T-helper 1 cell treated with Interleukin-12 subunit alpha and Interleukin-12 subunit beta and Interleukin-4 antibody, amounts not matched to agents 30 μg/mL and 1 μg/mL, for 36 hours (primary cell): ENCODE measurements around the gene PTPRJ.

Experiments
- H3K27ac Mint-ChIP-seq: one replicate; pipeline ENCODE4 v1.8.0; 2021; ENCODE audit warnings: mild to moderate bottlenecking, mixed read lengths
- H3K27me3 Mint-ChIP-seq: one replicate; pipeline ENCODE4 v1.8.0; 2021; ENCODE audit warnings: low read depth, mixed read lengths
- H3K36me3 Mint-ChIP-seq: one replicate; pipeline ENCODE4 v1.8.0; 2021; ENCODE audit warnings: low read depth, mixed read lengths
- H3K4me1 Mint-ChIP-seq: one replicate; pipeline ENCODE4 v1.8.0; 2021; ENCODE audit warnings: low read depth, mixed read lengths
- H3K4me3 Mint-ChIP-seq: one replicate; pipeline ENCODE4 v1.8.0; 2021; ENCODE audit warnings: mild to moderate bottlenecking, moderate library complexity, mixed read lengths
- H3K9me3 Mint-ChIP-seq: one replicate; pipeline ENCODE4 v1.8.0; 2021; ENCODE audit warnings: mixed read lengths

PTPRJ gene

GRCh38 chr11:48056325-48057183 lies 76.2 kb downstream of the PTPRJ start:
- H3K27me3 Mint-ChIP-seq = no peaks in the 10 kb centered on the region
- H3K27ac Mint-ChIP-seq = peak overlapping the region; percentile 87
- peaks cover 23% of the 10 kb centered on the region for H3K36me3 Mint-ChIP-seq
- no peaks in the 10 kb centered on the region for H3K9me3 Mint-ChIP-seq
- H3K4me3 Mint-ChIP-seq = peak overlapping the region; percentile 70
- H3K4me1 Mint-ChIP-seq = peaks cover 83% of the 10 kb centered on the region

- peak overlapping the region; percentile 70 for H3K4me3 Mint-ChIP-seq
- peaks cover 12% of the 10 kb centered on the region for H3K36me3 Mint-ChIP-seq
- peaks cover 78% of the 10 kb centered on the region for H3K4me1 Mint-ChIP-seq
These were observed 77.7 kb downstream of the PTPRJ start for GRCh38 chr11:48058064-48058463.

GRCh38 chr11:48058788-48059187 lies 78.4 kb downstream of the PTPRJ start:
- Mint-ChIP-seq H3K27ac (peak overlapping the region; percentile 87), H3K27me3 (no peaks in the 10 kb centered on the region), H3K4me1 (peaks cover 83% of the 10 kb centered on the region), H3K9me3 (no peaks in the 10 kb centered on the region), H3K36me3 (peaks cover 15% of the 10 kb centered on the region), H3K4me3 (peak overlapping the region; percentile 70)

More at GRCh38 chr11:48058064-48058463, 77.7 kb downstream of the PTPRJ start:
- no peaks in the 10 kb centered on the region for H3K27me3 Mint-ChIP-seq
- H3K9me3 Mint-ChIP-seq = no peaks in the 10 kb centered on the region
- peak overlapping the region; percentile 87 for H3K27ac Mint-ChIP-seq

GRCh38 chr11:48062649-48063048 lies 82.3 kb downstream of the PTPRJ start:
- no peaks in the 10 kb centered on the region for H3K27me3 Mint-ChIP-seq
- peaks cover 14% of the 10 kb centered on the region for H3K36me3 Mint-ChIP-seq
- H3K9me3 Mint-ChIP-seq = no peaks in the 10 kb centered on the region
- H3K4me1 Mint-ChIP-seq = peaks cover 67% of the 10 kb centered on the region
- H3K4me3 Mint-ChIP-seq = no peak overlapping the region
- no peak overlapping the region for H3K27ac Mint-ChIP-seq

GRCh38 chr11:48063424-48063978 lies 83.1 kb downstream of the PTPRJ start:
- Mint-ChIP-seq H3K4me3 (no peak overlapping the region), H3K27me3 (no peaks in the 10 kb centered on the region), H3K36me3 (peaks cover 15% of the 10 kb centered on the region), H3K27ac (peak overlapping the region; percentile 57), H3K4me1 (peaks cover 64% of the 10 kb centered on the region), H3K9me3 (no peaks in the 10 kb centered on the region)

GRCh38 chr11:48064306-48064705 lies 83.9 kb downstream of the PTPRJ start:
- Mint-ChIP-seq H3K36me3 (peaks cover 19% of the 10 kb centered on the region), H3K9me3 (no peaks in the 10 kb centered on the region), H3K27me3 (no peaks in the 10 kb centered on the region), H3K27ac (peak overlapping the region; percentile 57), H3K4me3 (no peak overlapping the region), H3K4me1 (peaks cover 58% of the 10 kb centered on the region)

GRCh38 chr11:48066881-48067800 lies 86.8 kb downstream of the PTPRJ start:
- peaks cover 33% of the 10 kb centered on the region for H3K36me3 Mint-ChIP-seq
- H3K4me1 Mint-ChIP-seq = peaks cover 35% of the 10 kb centered on the region
- H3K9me3 Mint-ChIP-seq = no peaks in the 10 kb centered on the region
- H3K27me3 Mint-ChIP-seq = no peaks in the 10 kb centered on the region
- no peak overlapping the region for H3K27ac Mint-ChIP-seq
- no peak overlapping the region for H3K4me3 Mint-ChIP-seq

GRCh38 chr11:48073031-48073861 lies 92.9 kb downstream of the PTPRJ start:
- Mint-ChIP-seq H3K27me3 (no peaks in the 10 kb centered on the region), H3K9me3 (no peaks in the 10 kb centered on the region), H3K27ac (peak overlapping the region; percentile 57), H3K4me1 (peaks cover 36% of the 10 kb centered on the region), H3K36me3 (peaks cover 45% of the 10 kb centered on the region), H3K4me3 (peak overlapping the region; percentile 19)

- peaks cover 36% of the 10 kb centered on the region for H3K4me1 Mint-ChIP-seq
- H3K27ac Mint-ChIP-seq = no peak overlapping the region
- no peaks in the 10 kb centered on the region for H3K9me3 Mint-ChIP-seq
- H3K36me3 Mint-ChIP-seq = peaks cover 40% of the 10 kb centered on the region
- no peak overlapping the region for H3K4me3 Mint-ChIP-seq
- H3K27me3 Mint-ChIP-seq = no peaks in the 10 kb centered on the region
These were observed 94.2 kb downstream of the PTPRJ start for GRCh38 chr11:48074425-48075181.

GRCh38 chr11:48075637-48076036 lies 95.3 kb downstream of the PTPRJ start:
- Mint-ChIP-seq H3K4me3 (no peak overlapping the region), H3K27ac (no peak overlapping the region), H3K4me1 (peaks cover 43% of the 10 kb centered on the region), H3K9me3 (no peaks in the 10 kb centered on the region), H3K36me3 (peaks cover 35% of the 10 kb centered on the region), H3K27me3 (no peaks in the 10 kb centered on the region)

GRCh38 chr11:48077251-48077650 lies 96.9 kb downstream of the PTPRJ start:
- H3K27me3 Mint-ChIP-seq = no peaks in the 10 kb centered on the region
- no peaks in the 10 kb centered on the region for H3K9me3 Mint-ChIP-seq
- H3K36me3 Mint-ChIP-seq = peaks cover 27% of the 10 kb centered on the region
- no peak overlapping the region for H3K4me3 Mint-ChIP-seq
- H3K4me1 Mint-ChIP-seq = peaks cover 55% of the 10 kb centered on the region
- peak overlapping the region; percentile 47 for H3K27ac Mint-ChIP-seq

GRCh38 chr11:48078689-48079088 lies 98.3 kb downstream of the PTPRJ start:
- no peaks in the 10 kb centered on the region for H3K9me3 Mint-ChIP-seq
- no peak overlapping the region for H3K27ac Mint-ChIP-seq
- peaks cover 27% of the 10 kb centered on the region for H3K36me3 Mint-ChIP-seq
- no peak overlapping the region for H3K4me3 Mint-ChIP-seq
- H3K27me3 Mint-ChIP-seq = no peaks in the 10 kb centered on the region
- H3K4me1 Mint-ChIP-seq = peaks cover 53% of the 10 kb centered on the region

- no peaks in the 10 kb centered on the region for H3K27me3 Mint-ChIP-seq
- H3K4me1 Mint-ChIP-seq = peaks cover 50% of the 10 kb centered on the region
- H3K4me3 Mint-ChIP-seq = no peak overlapping the region
- H3K36me3 Mint-ChIP-seq = peaks cover 29% of the 10 kb centered on the region
- H3K27ac Mint-ChIP-seq = no peak overlapping the region
- H3K9me3 Mint-ChIP-seq = no peaks in the 10 kb centered on the region
These were observed 99.2 kb downstream of the PTPRJ start for GRCh38 chr11:48079596-48079995.
